CD4-positive, alpha-beta T cell treated with Interleukin-1 beta for 1 hour (primary cell): Measurements from ENCODE around the gene MN1.

ENCODE experiments used
- DNase-seq, 2 donors: peaks; one replicate each; pipeline ENCODE4 v3.0.0-alpha.2; 2020 to 2022

The MN1 gene

DNA sequence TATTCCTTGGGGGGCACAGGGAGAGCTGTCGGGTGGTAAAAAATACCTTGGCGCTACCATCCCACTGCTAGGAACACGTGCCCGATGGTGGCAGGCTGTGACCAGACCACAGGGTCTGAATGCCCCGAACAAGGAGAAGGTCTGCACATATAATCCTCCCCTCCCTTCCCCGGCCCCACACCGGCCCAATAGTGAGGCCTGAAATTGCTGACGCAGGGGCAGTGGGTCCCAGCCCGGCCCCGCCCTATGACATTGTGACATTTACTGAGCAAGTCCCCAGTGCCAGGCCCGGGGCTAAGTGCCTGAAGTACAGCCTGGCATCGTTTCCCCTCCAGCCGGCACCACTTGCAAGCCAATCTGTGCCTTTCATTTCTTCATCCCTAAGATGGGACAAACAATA is 19.5 kb downstream of the MN1 start:
- no peak for DNase-seq

GRCh38 chr22:27780161-27780575 is 21.4 kb downstream of the MN1 start:
- DNase-seq, result no peak

GRCh38 chr22:27779643-27780042 is 21.9 kb downstream of the MN1 start:
- no peak for DNase-seq

- no peak for DNase-seq
Observed at GRCh38 chr22:27778294-27779090, 23.1 kb downstream of the MN1 start.

GRCh38 chr22:27777128-27777527 is 24.4 kb downstream of the MN1 start:
- no peak for DNase-seq

DNA sequence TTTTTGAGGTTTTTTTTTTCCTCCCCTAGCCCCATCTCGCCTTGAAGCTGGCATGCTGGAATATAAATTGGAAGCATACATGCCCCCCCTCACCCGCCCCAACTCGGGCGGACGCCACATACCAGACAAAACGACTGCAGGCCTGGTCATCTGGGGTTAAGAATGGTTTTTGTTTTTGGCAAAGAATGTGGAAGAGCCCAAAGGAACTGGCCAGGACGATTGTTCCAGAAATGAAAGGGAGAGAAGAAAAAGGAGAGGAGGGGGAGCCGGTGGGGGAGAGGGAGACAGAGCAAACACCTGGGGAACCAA is 25.0 kb downstream of the MN1 start:
- no peak for DNase-seq

- DNase-seq, result no peak
Observed at GRCh38 chr22:27775758-27776649, 25.6 kb downstream of the MN1 start.

DNA sequence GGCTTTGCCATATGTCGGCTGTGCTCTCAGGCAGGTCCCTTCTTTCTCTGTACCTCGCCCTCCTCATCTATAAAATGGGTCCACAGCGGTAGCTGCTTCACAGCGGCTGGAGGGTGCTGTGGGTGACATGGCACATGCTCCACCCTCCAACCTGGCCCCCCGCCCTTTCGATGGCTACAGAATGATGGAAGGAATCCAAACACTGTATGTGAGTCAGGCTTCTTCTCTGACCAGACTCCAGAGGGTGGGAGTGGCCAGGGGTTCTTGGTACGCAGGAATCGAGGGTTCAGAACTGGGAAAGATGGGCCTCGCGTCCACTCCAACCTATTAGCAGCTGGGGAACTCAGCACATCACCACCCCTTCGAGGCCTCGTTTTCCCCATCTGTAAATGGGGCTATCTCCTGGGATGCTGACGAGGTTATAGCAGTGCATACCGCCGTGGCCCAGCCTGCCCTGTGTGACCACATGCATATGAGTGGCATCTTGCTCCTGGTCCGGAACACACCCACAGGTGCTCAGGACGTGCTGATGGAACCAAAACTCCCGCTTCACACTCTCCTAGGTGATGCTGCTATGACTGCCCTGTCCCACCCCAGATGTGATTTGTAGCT is 26.4 kb downstream of the MN1 start:
- DNase-seq, result no peak

DNA sequence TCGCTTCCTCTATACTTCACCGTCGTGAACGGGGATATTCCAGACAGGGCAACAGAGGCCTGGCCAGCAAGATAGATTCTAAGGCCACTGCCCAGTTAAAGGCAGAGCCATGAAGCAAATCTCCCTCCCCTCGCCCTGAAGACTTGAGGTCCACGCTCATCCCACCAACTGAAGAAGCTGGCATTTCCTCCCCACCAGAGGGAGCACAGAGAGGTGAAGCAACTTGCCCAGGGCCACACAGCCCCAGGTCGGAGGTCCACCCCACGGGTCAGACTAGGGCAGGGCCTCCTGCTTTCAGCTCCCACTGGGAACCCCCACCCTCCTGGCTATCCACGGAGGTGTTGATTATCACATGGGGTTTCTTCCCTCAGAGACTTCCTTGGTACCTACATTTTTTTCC is 27.4 kb downstream of the MN1 start:
- DNase-seq, result no peak

DNA sequence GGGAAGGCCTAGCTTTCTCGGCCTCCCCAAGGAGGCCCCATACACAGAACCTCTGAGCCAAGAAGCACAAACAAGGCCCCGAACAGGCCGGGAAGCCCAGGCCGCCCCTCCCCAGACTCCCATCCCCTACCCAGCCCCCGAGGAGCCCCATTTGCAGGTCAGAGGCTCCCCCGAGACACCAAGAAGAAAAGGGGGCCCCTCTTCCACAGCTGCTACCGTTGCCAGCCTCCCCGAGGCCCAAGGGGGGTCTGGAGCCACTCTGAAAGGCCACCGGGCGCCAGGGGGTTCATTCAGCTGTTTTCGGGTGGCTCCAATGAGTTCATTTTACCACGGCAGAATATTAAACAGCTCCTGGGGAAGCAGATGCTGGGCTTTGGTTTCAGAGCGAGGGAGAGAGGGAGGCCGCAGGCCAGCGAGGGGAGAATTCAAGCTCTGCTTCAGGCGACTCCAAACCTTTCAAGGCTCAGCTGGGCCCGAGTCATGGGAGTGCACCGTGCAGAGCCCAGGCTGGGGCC is 28.5 kb downstream of the MN1 start:
- no peak for DNase-seq

DNA sequence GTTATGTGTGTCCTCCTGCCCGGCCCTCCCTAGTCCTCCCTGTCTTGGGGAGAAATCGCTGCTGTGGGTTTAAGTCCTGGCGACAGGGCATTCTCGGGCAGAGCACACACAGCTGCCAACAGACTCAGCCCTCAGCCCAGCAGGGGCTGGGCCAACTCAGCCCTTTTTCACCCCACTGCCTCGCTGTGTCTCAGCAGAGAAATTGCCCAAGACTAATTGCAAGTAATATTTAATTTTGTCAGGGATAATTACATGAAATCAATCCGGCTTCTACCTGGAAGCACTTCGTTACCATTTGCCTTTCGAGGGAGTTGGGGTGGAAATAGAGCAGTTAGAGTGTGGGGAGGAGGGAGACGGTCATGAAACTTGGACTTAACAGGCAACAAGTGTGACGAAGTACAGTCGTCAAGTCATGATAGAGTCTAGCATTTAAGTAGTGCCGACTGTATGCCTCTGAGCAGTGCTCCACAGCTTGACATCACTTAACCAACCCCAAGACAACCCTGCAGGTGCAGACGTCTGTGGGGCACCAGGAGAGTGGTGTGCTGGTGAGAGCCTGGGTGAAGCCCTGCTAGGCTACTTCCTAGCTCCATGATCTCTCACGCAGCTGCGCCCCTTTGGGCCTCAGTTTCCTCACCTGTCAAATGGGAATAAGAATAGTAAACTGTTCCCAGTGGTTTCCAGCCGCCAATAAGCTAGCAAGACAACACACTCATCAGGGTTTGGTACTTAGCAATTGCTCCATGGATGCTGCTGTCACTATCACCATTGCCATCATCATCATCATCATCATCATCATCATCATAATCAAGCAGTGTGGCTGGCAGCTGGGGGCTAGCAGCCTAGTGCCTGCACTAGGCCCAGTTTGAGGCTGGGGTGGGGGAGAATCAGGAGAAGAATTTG is 29.2 kb downstream of the MN1 start:
- no peak for DNase-seq

- DNase-seq, result no peak
Observed at GRCh38 chr22:27771637-27772036, 29.9 kb downstream of the MN1 start.

- no peak for DNase-seq
Observed at GRCh38 chr22:27769012-27769411, 32.5 kb downstream of the MN1 start.

GRCh38 chr22:27768027-27768653 is 33.4 kb downstream of the MN1 start:
- DNase-seq, result no peak

GRCh38 chr22:27766679-27767078 is 34.9 kb downstream of the MN1 start:
- DNase-seq, result no peak

DNA sequence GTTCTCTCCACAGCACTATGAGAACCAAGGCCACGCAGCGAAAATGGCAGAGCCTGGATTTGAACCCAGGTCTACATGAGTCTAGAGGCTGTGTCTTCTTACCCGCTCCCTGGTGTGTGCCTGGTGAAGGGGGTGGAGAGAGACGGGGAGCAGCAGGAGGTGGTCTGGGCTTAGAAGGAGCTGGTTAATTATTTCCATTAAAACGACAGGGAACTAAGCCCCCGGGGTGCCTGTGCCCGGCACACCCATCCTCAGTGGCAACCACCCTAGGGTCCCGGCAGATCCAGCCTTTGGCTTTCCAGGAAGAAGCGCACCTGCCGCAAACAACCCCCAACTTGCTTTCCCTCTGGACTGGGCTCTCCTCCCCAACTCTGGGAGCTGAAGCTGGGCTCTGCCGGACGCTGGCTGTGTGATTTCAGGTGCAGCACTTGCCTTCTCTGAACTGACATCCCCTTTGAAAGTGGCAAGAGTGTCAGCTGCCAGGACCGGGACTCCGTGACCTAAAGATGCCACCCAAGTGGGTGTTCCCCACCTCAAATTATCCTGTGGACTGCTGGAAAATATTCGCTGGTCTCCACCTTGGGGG is 35.8 kb downstream of the MN1 start:
- no peak for DNase-seq

DNA sequence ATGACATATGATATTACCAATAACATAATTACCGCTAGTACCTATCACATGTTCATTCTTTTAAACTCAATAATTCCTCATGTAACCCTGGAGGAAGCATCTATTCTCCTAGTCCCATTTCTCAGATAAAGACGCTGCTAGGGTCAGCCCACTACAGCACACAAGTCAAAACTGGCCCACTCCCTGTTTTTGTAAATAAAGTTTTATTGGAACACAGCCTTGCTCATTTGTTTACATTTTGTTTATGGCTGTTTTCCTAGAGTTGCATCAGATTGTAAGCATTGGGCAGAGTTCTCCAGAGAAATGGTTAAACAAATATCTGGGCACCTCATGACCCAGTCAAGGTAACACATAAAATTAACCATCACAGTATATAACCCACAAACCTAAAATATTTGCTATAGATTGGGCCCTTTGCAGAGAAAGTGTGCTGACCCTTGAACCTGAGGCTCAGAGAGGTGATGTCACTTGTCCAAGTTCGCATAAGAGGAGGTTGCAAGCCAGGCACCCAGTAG is 36.8 kb downstream of the MN1 start:
- DNase-seq, result no peak

DNA sequence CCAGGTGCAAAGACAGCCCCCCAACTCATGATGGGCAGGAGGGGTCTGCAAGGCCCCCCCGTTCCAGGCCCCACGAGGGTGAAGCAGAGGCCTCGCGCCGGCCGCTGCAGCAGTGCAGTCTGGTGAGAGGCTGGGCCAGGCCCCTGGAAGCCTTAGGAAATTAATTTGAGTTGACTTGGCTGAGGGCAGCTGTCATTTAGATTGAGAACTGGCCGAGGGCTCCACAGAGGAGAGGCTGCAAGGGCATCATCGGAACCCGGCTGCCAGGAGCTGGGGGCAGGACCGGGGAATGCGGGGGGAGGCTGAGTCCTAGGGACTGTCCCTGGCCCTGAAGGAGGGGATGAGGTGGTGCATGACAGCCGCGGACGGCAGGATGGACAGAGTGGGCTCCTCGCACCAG is 39.9 kb downstream of the MN1 start:
- DNase-seq, result no peak

- DNase-seq, result no peak
Observed at GRCh38 chr22:27761000-27761399, 40.6 kb downstream of the MN1 start.

GRCh38 chr22:27760474-27760873 is 41.1 kb downstream of the MN1 start:
- DNase-seq, result no peak

DNA sequence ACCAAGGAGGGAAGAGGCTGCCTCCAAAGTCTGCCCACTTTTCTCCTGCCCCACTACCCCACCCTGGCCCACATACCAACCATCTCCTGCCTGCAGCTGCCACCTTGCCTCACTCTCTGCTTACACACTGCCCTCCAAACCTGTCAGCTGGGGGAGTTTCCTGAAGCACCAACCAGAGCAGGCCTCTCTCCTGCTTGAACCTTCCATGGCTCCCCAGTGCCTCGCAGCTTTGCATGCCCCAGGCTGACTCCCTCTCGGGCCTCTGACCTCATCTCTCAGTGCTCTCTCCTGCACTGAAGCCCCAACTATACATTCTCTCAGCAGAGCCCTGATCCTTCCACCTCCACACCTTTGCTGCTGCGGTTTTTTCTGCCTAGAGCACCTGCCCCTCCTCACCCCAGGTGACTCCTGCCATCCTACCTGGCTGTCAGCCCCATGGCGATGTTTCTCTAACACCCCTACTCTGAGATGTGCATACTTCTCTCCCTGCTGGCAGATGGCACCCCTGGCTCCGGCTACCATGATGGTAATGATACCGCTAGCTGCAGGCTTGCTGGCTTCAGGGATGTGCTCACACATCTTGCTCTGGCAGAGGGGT is 43.5 kb downstream of the MN1 start:
- DNase-seq, result no peak
